IMR-90 (cell line): ENCODE measurements around the gene KIF18B. TPM values are rescaled to one million over a fixed set of nuclear protein-coding genes. Genes with fewer than 3 reads are reported as not detected.

Source experiments
- ATAC-seq: fragments of 200-7000 bp; cut with Tn5 transposase; 2 replicates; pipeline ENCODE4 v1.9.1; 2020; ENCODE audit warnings: low read depth, mild to moderate bottlenecking, moderate library complexity
- BruUV-seq: library from RNA; stranded (reverse); fragments of 400-500 nt; replicated peaks from 2 replicates; lab custom pipeline; 2021; lab: Mats Ljungman, UMichigan
- CTCF ChIA-PET: fragments of 300-600 bp; formaldehyde crosslinking; extraction: SDS; loops from one replicate; lab custom pipeline; 2021; ENCODE audit warnings: antibody characterized with exemption; lab: Yijun Ruan, JAX
- POLR2A ChIA-PET: fragments of 300-600 bp; sonication (Branson Sonifier 250); formaldehyde crosslinking; loops from one replicate; lab custom pipeline; 2022; ENCODE audit warnings: antibody characterized with exemption; ENCODE audit not compliant: unreplicated experiment; lab: Charles Lee
- DNase-seq: peaks from one replicate; pipeline ENCODE4 v3.0.0; 2013
- H2AFZ ChIP-seq: replicated peaks from 2 replicates; pipeline ENCODE3; 2013; ENCODE audit warnings: low read length, mild to moderate bottlenecking; ENCODE audit not compliant: poor library complexity
- H2AK5ac ChIP-seq: 2 replicates; pipeline ENCODE4 v1.6.1; 2013; ENCODE audit warnings: low read depth, low read length, inconsistent platforms
- H2AK9ac ChIP-seq: replicated peaks from 2 replicates; pipeline ENCODE3; 2013; ENCODE audit warnings: mild to moderate bottlenecking, low read depth, low read length, moderate library complexity; ENCODE audit not compliant: poor library complexity
- H2BK120ac ChIP-seq: 2 replicates; pipeline ENCODE4 v1.6.1; 2013; ENCODE audit warnings: low read depth, low read length, inconsistent platforms
- H2BK15ac ChIP-seq: 3 replicates; pipeline ENCODE4 v1.6.1; 2013; ENCODE audit warnings: low read depth, low read length, inconsistent platforms
- H2BK20ac ChIP-seq: 2 replicates; pipeline ENCODE4 v1.6.1; 2013; ENCODE audit warnings: low read depth, mild to moderate bottlenecking, inconsistent platforms, low read length, moderate library complexity
- H2BK5ac ChIP-seq: 2 replicates; pipeline ENCODE4 v1.6.1; 2013; ENCODE audit warnings: mild to moderate bottlenecking, low read depth, low read length, inconsistent platforms; ENCODE audit not compliant: poor library complexity, severe bottlenecking
- H3K14ac ChIP-seq: replicated peaks from 2 replicates; pipeline ENCODE4 v1.6.1; 2013; ENCODE audit warnings: low read depth, low read length, inconsistent platforms
- H3K18ac ChIP-seq: 2 replicates; pipeline ENCODE4 v1.6.1; 2013; ENCODE audit warnings: low read depth, low read length, control low read depth
- H3K23ac ChIP-seq: 2 replicates; pipeline ENCODE4 v1.6.1; 2013; ENCODE audit warnings: low read depth, low read length, inconsistent platforms
- H3K27ac ChIP-seq: 2 replicates; pipeline ENCODE4 v1.5.1; 2013; ENCODE audit warnings: mild to moderate bottlenecking, control low read depth, low read length; ENCODE audit not compliant: insufficient read depth
- H3K27me3 ChIP-seq: 2 replicates; pipeline ENCODE4 v1.6.1; 2013; ENCODE audit warnings: low read length; ENCODE audit not compliant: control insufficient read depth, insufficient read depth
- H3K36me3 ChIP-seq: 2 replicates; pipeline ENCODE4 v1.6.1; 2013; ENCODE audit warnings: low read length, mixed read lengths; ENCODE audit not compliant: control insufficient read depth, insufficient read depth
- H3K4ac ChIP-seq: 2 replicates; pipeline ENCODE4 v1.6.1; 2013; ENCODE audit warnings: low read depth, low read length, inconsistent platforms
- H3K4me1 ChIP-seq: 2 replicates; pipeline ENCODE4 v1.6.1; 2013; ENCODE audit warnings: low read length, mixed read lengths; ENCODE audit not compliant: control insufficient read depth, insufficient read depth
- H3K4me2 ChIP-seq: 2 replicates; pipeline ENCODE4 v1.6.1; 2013; ENCODE audit warnings: low read depth, mild to moderate bottlenecking, control low read depth, low read length, moderate library complexity
- H3K4me3 ChIP-seq: 2 replicates; pipeline ENCODE4 v1.5.1; 2013; ENCODE audit warnings: low read depth, mild to moderate bottlenecking, control low read depth, low read length, moderate library complexity; ENCODE audit not compliant: insufficient read depth
- H3K56ac ChIP-seq: 2 replicates; pipeline ENCODE4 v1.6.1; 2013; ENCODE audit warnings: low read length, inconsistent platforms; ENCODE audit not compliant: insufficient read depth; ENCODE audit errors: extremely low read depth
- H3K79me1 ChIP-seq, 2 experiments: 2 replicates each; pipeline ENCODE4 v1.6.1; 2013; ENCODE audit warnings: low read length in 2 of 2, inconsistent platforms in 1 of 2, low read depth in 1 of 2
- H3K9ac ChIP-seq: 2 replicates; pipeline ENCODE4 v1.6.1; 2013; ENCODE audit warnings: low read depth, low read length, control low read depth
- H3K9me1 ChIP-seq: 2 replicates; pipeline ENCODE4 v1.6.1; 2013; ENCODE audit warnings: low read length, inconsistent platforms; ENCODE audit not compliant: insufficient read depth
- H3K9me3 ChIP-seq: 2 replicates; pipeline ENCODE4 v1.6.1; 2013; ENCODE audit warnings: low read length; ENCODE audit not compliant: control insufficient read depth, insufficient read depth
- H4K20me1 ChIP-seq: 2 replicates; pipeline ENCODE4 v1.6.1; 2013; ENCODE audit warnings: low read length, inconsistent platforms; ENCODE audit not compliant: insufficient read depth
- H4K5ac ChIP-seq: 2 replicates; pipeline ENCODE4 v1.6.1; 2013; ENCODE audit warnings: mild to moderate bottlenecking, low read depth, low read length, control low read depth
- H4K8ac ChIP-seq, 2 experiments: 2 replicates each; pipeline ENCODE4 v1.6.1; 2013; ENCODE audit warnings: low read depth in 2 of 2, low read length in 2 of 2, control low read depth in 1 of 2, inconsistent platforms in 1 of 2
- H4K91ac ChIP-seq: 2 replicates; pipeline ENCODE4 v1.6.1; 2013; ENCODE audit warnings: low read depth, low read length, inconsistent platforms; ENCODE audit not compliant: insufficient read depth
- BHLHE40 ChIP-seq: fragments of 150-350 bp; IDR thresholded peaks from 2 replicates; pipeline ENCODE4 v1.6.1; 2016; ENCODE audit warnings: mild to moderate bottlenecking, low read depth, low read length
- CEBPB ChIP-seq: IDR thresholded peaks from 2 replicates; pipeline ENCODE4 v1.6.1; 2012; ENCODE audit warnings: low read depth, low read length, improper control_type of control experiment
- CHD1 ChIP-seq: IDR thresholded peaks from 2 replicates; pipeline ENCODE4 v1.6.1; 2012; ENCODE audit warnings: low read depth, low read length, improper control_type of control experiment
- CTCF ChIP-seq: conservative IDR thresholded peaks from 2 replicates; pipeline ENCODE4 v1.5.1; 2012; ENCODE audit warnings: mild to moderate bottlenecking, low read depth, low read length, improper control_type of control experiment
- ELK1 ChIP-seq: fragments of 150-350 bp; IDR thresholded peaks from 2 replicates; pipeline ENCODE4 v1.6.1; 2016; ENCODE audit warnings: low read depth, mild to moderate bottlenecking, low read length, moderate library complexity, borderline replicate concordance
- FOS ChIP-seq: fragments of 150-350 bp; IDR thresholded peaks from 2 replicates; pipeline ENCODE4 v1.6.1; 2016; ENCODE audit warnings: low read depth, low read length
- MAFK ChIP-seq: IDR thresholded peaks from 2 replicates; pipeline ENCODE4 v1.6.1; 2012; ENCODE audit warnings: low read depth, low read length, improper control_type of control experiment
- MAZ ChIP-seq: IDR thresholded peaks from 2 replicates; pipeline ENCODE4 v1.6.1; 2012; ENCODE audit warnings: low read depth, mild to moderate bottlenecking, low read length, improper control_type of control experiment, moderate library complexity, borderline replicate concordance
- MXI1 ChIP-seq: IDR thresholded peaks from 2 replicates; pipeline ENCODE4 v1.6.1; 2012; ENCODE audit warnings: low read depth, mild to moderate bottlenecking, low read length, moderate library complexity, borderline replicate concordance
- NFE2L2 ChIP-seq: fragments of 150-350 bp; IDR thresholded peaks from 2 replicates; pipeline ENCODE4 v1.6.1; 2016; ENCODE audit warnings: low read depth, mild to moderate bottlenecking, low read length
- POLR2A ChIP-seq: IDR thresholded peaks from 2 replicates; pipeline ENCODE4 v1.6.1; 2012; ENCODE audit warnings: mild to moderate bottlenecking, low read depth, low read length
- RAD21 ChIP-seq: IDR thresholded peaks from 2 replicates; pipeline ENCODE4 v1.6.1; 2012; ENCODE audit warnings: low read length, improper control_type of control experiment
- RCOR1 ChIP-seq: IDR thresholded peaks from 2 replicates; pipeline ENCODE4 v1.6.1; 2012; ENCODE audit warnings: mild to moderate bottlenecking, low read length, improper control_type of control experiment; ENCODE audit not compliant: insufficient replicate concordance
- RFX5 ChIP-seq: IDR thresholded peaks from 2 replicates; pipeline ENCODE4 v1.8.0; 2012; ENCODE audit warnings: low read depth, mild to moderate bottlenecking, low read length, moderate library complexity
- SMC3 ChIP-seq: fragments of 150-350 bp; IDR thresholded peaks from 2 replicates; pipeline ENCODE4 v1.6.1; 2016; ENCODE audit warnings: low read depth, mild to moderate bottlenecking, antibody characterized with exemption, low read length, moderate library complexity
- USF2 ChIP-seq: fragments of 150-350 bp; IDR thresholded peaks from 2 replicates; pipeline ENCODE4 v1.6.1; 2017; ENCODE audit warnings: mild to moderate bottlenecking, antibody characterized with exemption, low read length, low read depth
- WGBS, 2 experiments: methylation state at CpG; one replicate each; pipeline versions ENCODE4 v1.1.5 to v1.1.7; 2013; ENCODE audit warnings: missing lambda C conversion rate in 2 of 2; ENCODE audit not compliant: insufficient read length in 1 of 2; ENCODE audit errors: extremely low coverage in 2 of 2; 5-methylcytosine and 5-hydroxymethylcytosine counted together
- dilution Hi-C: fragments of 300-500 bp; cut with HindIII; formaldehyde crosslinking; loops from one replicate; pipeline ENCODE4 v1.14.3; 2018; ENCODE audit warnings: low sequenced_read_pairs; ENCODE audit not compliant: unreplicated experiment
- in situ Hi-C: fragments of 300-500 bp; cut with MboI; formaldehyde crosslinking; loops from 3 replicates; pipeline ENCODE4 v1.14.3; 2019; ENCODE audit warnings: low sequenced_read_pairs, inconsistent platforms, mixed read lengths
- intact Hi-C: fragments of 100-400 bp; cut with micrococcal nuclease; formaldehyde crosslinking; loops from 2 replicates; pipeline ENCODE4 v1.10.0; 2022
- polyA plus RNA-seq, 3 experiments: library from polyadenylated mRNA; depleted of rRNA; stranded (reverse); fragments of >200 nt; gene quantifications; 2 replicates each; pipeline ENCODE4 v1.2.3, GENCODE V29; 2012; ENCODE audit warnings: low replicate concordance in 1 of 3
- total RNA-seq: library from RNA; depleted of rRNA; stranded (reverse); fragments of >200 nt; gene quantifications from 2 replicates; pipeline ENCODE4 v1.2.3, GENCODE V29; 2012

Gene KIF18B
- total and polyA plus RNA-seq, 2 of the 4 experiments (the other 2 are of a cell fraction) = 1.3 to 16.0 TPM

GRCh38 chr17:44972953-44973352, 25.4 kb upstream of the KIF18B start:
- intact Hi-C loops (no loop called here), dilution Hi-C loops (no loop called here), in situ Hi-C loops (no loop called here)
- Histone ChIP-seq H3K36me3 (no peaks in the 10 kb centered on the region), H3K9me3 (no peaks in the 10 kb centered on the region), H2BK5ac (no peak overlapping the region), H3K79me1 (no peaks in the 10 kb centered on the region), H4K20me1 (no peaks in the 10 kb centered on the region), H2AK9ac (no peak overlapping the region), H4K91ac (no peak overlapping the region), H3K4me2 (no peak overlapping the region), H2BK120ac (no peak overlapping the region), H3K27me3 (peaks cover 18% of the 10 kb centered on the region), H4K8ac (no peak overlapping the region), H3K4me3 (no peak overlapping the region), H3K9ac (no peak overlapping the region), H2AFZ (no peak overlapping the region), H3K18ac (no peak overlapping the region), H2AK5ac (no peak overlapping the region), H3K4ac (no peak overlapping the region), H3K27ac (no peak overlapping the region), H3K23ac (no peak overlapping the region), H3K56ac (no peak overlapping the region), H2BK15ac (no peak overlapping the region), H4K5ac (no peak overlapping the region), H3K4me1 (peaks cover 19% of the 10 kb centered on the region), H3K14ac (no peak overlapping the region), H3K9me1 (peaks cover 4% of the 10 kb centered on the region), H2BK20ac (no peak overlapping the region)
- ChIA-PET POLR2A (no interaction called here), CTCF (no interaction called here)
- no TSS peak for BruUV-seq
- ATAC-seq (no peak), DNase-seq (peak; percentile 31)
- no CpG with 5 or more reads among the region's 6 CpGs for WGBS, 2 experiments
- TF ChIP-seq RAD21 = no peak
- no peak for TF ChIP-seq POLR2A
- no peak for TF ChIP-seq USF2
- TF ChIP-seq RFX5 = no peak
- TF ChIP-seq CHD1 = no peak
- no peak for TF ChIP-seq SMC3
- no peak for TF ChIP-seq MAZ
- no peak for TF ChIP-seq BHLHE40
- no peak for TF ChIP-seq CEBPB
- no peak for TF ChIP-seq NFE2L2
- TF ChIP-seq MAFK = no peak
- TF ChIP-seq ELK1 = no peak
- no peak for TF ChIP-seq MXI1
- no peak for TF ChIP-seq RCOR1
- no peak for TF ChIP-seq CTCF
- no peak for TF ChIP-seq FOS
